K562 (cell line): ENCODE measurements around the gene C2CD2. TPM values are rescaled to one million over a fixed set of nuclear protein-coding genes. Genes with fewer than 3 reads are reported as not detected.

Source experiments
- BCOR ChIP-seq: fragments of 450-650 bp; IDR thresholded peaks from 2 replicates; pipeline ENCODE4 v1.6.1; 2016
- GATAD2B ChIP-seq: fragments of 450-650 bp; IDR thresholded peaks from 2 replicates; pipeline ENCODE4 v1.6.1; 2017; ENCODE audit warnings: mild to moderate bottlenecking, borderline replicate concordance
- HNRNPK ChIP-seq: fragments of 200-400 bp; formaldehyde crosslinking; IDR thresholded peaks from one replicate; pipeline ENCODE4 v1.6.1; 2018; ENCODE audit warnings: mild to moderate bottlenecking, low read depth, low read length; ENCODE audit not compliant: poor library complexity, severe bottlenecking
- IRF2 ChIP-seq: sonication (generic); formaldehyde crosslinking; IDR thresholded peaks from 2 replicates; pipeline ENCODE4 v1.8.1; 2022; ENCODE audit warnings: mild to moderate bottlenecking, missing genetic modification reagents
- KDM1A ChIP-seq, 2 experiments: fragments of 450-650 bp; IDR thresholded peaks; 2 replicates each; pipeline ENCODE4 v1.6.1; 2016; ENCODE audit warnings: mild to moderate bottlenecking in 2 of 2
- MAFK ChIP-seq: IDR thresholded peaks from 2 replicates; pipeline ENCODE4 v1.6.1; 2011; ENCODE audit warnings: low read length, improper control_type of control experiment
- MIER1 ChIP-seq: fragments of 450-650 bp; IDR thresholded peaks from 2 replicates; pipeline ENCODE4 v1.6.1; 2016; ENCODE audit warnings: antibody characterized with exemption, mild to moderate bottlenecking, low read depth
- POLR2G ChIP-seq: fragments of 200-400 bp; formaldehyde crosslinking; IDR thresholded peaks from 2 replicates; pipeline ENCODE4 v1.6.1; 2017; ENCODE audit warnings: low read depth, mild to moderate bottlenecking, antibody characterized with exemption, low read length, moderate library complexity
- RCOR1 ChIP-seq, 2 experiments: IDR thresholded peaks; 2 replicates each; pipeline ENCODE4 v1.6.1; 2012; ENCODE audit warnings: low read depth in 2 of 2, low read length in 2 of 2, borderline replicate concordance in 1 of 2, improper control_type of control experiment in 1 of 2
- SMAD2 ChIP-seq: fragments of 150-350 bp; IDR thresholded peaks from 2 replicates; pipeline ENCODE4 v1.6.1; 2014; ENCODE audit warnings: low read depth, mild to moderate bottlenecking, low read length
- SMARCA5 ChIP-seq: fragments of 450-650 bp; IDR thresholded peaks from 2 replicates; pipeline ENCODE4 v1.6.1; 2016
- ZNF764 ChIP-seq: fragments of 250-450 bp; sonication (Bioruptor Pico); IDR thresholded peaks from 2 replicates; pipeline ENCODE4 v1.4.0; 2020; ENCODE audit warnings: low read depth, mild to moderate bottlenecking, moderate library complexity
- polyA plus RNA-seq, 8 experiments: library from polyadenylated mRNA; depleted of rRNA in 4 of 8; stranded (reverse) in 5 of 8; unstranded in 3 of 8; fragments of >200 nt; fragmentation: Nextera tagmentation in 2 of 8; fragmentation: Illumina TruSeq in 1 of 8; extraction: Ambion mirVana in 2 of 8; extraction: Trizol in 1 of 8; gene quantifications; 2 replicates each; pipeline versions ENCODE4 v1.2.1 to v1.2.3, GENCODE V29; 2011 to 2014; ENCODE audit warnings: inconsistent platforms in 1 of 8, missing spikeins in 1 of 8
- total RNA-seq, 7 experiments: library from RNA; depleted of rRNA in 6 of 7; stranded (reverse); fragments of >200 nt in 6 of 7; fragmentation: Illumina TruSeq in 2 of 7; extraction: Trizol in 2 of 7; gene quantifications; 2 replicates each; pipeline versions ENCODE4 v1.2.1 to v1.2.3, GENCODE V29; 2011 to 2021; ENCODE audit warnings: low replicate concordance in 1 of 7
- TF ChIP-seq, protein P1 (sequence below), 2 experiments: fragments of 200-800 bp in 1 of 2; sonication (Bioruptor generic) in 1 of 2; sonication (generic) in 1 of 2; formaldehyde crosslinking in 1 of 2; IDR thresholded peaks in 1 of 2; conservative IDR thresholded peaks in 1 of 2; 2 replicates each; pipeline versions ENCODE4 v1.5.0 to v1.6.1; 2016 to 2020; ENCODE audit warnings: missing compliant biosample characterization in 1 of 2, missing genetic modification characterization in 1 of 2, missing genetic modification reagents in 1 of 2
- TF ChIP-seq, protein P2 (sequence below): sonication (generic); formaldehyde crosslinking; IDR thresholded peaks from 2 replicates; pipeline ENCODE4 v1.8.1; 2023; ENCODE audit warnings: mild to moderate bottlenecking, missing genetic modification reagents, moderate library complexity
- TF ChIP-seq, protein P3 (sequence below): fragments of 250-450 bp; sonication (Bioruptor Pico); IDR thresholded peaks from 2 replicates; pipeline ENCODE4 v1.9.0; 2021; ENCODE audit warnings: mild to moderate bottlenecking
- TF ChIP-seq, protein P4 (sequence below): fragments of 250-450 bp; sonication (Bioruptor Pico); IDR thresholded peaks from 2 replicates; pipeline ENCODE4 v1.4.0; 2020; ENCODE audit warnings: borderline replicate concordance
- TF ChIP-seq, protein P5 (sequence below): fragments of 250-450 bp; sonication (Bioruptor Pico); IDR thresholded peaks from 2 replicates; pipeline ENCODE4 v1.5.0; 2021; ENCODE audit warnings: mild to moderate bottlenecking, borderline replicate concordance
- TF ChIP-seq, protein P6 (sequence below): sonication (generic); formaldehyde crosslinking; IDR thresholded peaks from 2 replicates; pipeline ENCODE4 v1.8.0; 2022; ENCODE audit warnings: missing genetic modification reagents, mild to moderate bottlenecking, moderate library complexity, borderline replicate concordance

The C2CD2 gene
- total and polyA plus RNA-seq, 9 of the 15 experiments (the other 6 are each of a cell fraction or from before 2014, with no cell fraction given), result 1.3 to 21.6 (median 12.1) TPM

DNA sequence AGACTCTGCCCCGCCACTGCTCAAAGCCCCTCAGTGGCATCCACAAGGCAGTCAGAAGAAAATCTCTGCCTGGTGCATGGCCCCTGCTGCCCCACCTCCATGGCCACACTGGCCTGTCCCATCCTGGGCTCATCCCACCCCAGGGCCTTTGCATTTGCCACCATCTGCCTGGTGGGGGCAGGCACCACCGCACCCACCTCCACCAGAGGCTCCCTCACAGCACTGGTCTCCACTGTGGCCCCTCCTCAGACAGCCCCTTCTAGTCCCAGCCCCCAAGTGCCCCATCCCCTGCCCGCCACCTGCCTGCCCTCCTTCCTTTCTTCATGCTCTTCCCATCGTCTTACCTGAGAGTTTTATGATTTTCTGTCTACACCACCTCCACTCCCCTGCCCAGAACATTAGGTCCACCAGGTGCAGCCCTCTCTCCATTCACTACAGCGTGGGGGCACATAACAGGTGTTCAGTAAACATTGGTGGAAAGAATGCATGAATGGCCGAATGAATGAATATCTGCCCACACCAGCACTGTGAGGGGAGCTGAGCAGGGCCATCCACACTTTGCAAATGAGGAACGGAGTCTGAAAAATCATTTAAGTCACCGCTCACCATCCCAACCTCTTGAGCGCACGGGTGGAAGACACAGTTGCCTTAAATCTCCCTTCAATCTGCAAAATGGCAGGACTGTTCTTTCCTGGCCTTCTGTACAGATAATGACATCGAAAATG, 76.7 kb downstream of the C2CD2 start (continued):
- TF ChIP-seq, protein P1, sequence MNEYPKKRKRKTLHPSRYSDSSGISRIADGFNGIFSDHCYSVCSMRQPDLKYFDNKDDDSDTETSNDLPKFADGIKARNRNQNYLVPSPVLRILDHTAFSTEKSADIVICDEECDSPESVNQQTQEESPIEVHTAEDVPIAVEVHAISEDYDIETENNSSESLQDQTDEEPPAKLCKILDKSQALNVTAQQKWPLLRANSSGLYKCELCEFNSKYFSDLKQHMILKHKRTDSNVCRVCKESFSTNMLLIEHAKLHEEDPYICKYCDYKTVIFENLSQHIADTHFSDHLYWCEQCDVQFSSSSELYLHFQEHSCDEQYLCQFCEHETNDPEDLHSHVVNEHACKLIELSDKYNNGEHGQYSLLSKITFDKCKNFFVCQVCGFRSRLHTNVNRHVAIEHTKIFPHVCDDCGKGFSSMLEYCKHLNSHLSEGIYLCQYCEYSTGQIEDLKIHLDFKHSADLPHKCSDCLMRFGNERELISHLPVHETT (CRISPR knock-in tag; conservative IDR thresholded peaks at IDR 0.05 in 1 of 2, IDR thresholded peaks at IDR 0.05 in 1 of 2), result no peak
- TF ChIP-seq KDM1A (IDR thresholded peaks at IDR 0.05) (peak; percentile 52 to 59; a peak in 2 of 4 replicates), SMARCA5 (peak; percentile 78; the same call in 1 of the 2 replicates), BCOR (peak; percentile 61; the same call in 1 of the 2 replicates), GATAD2B (no peak), HNRNPK (no peak), SMAD2 (no peak), IRF2 (CRISPR knock-in tag) (no peak), POLR2G (peak; percentile 33; the same call in 1 of the 2 replicates), MAFK (no peak), MIER1 (no peak), ZNF764 (CRISPR knock-in tag) (no peak), RCOR1 (IDR thresholded peaks at IDR 0.05; ENCODE audit: borderline replicate concordance in 1 of 2, low read depth in 2 of 2, low read length in 2 of 2) (peak in 1 of 2 experiments; percentile 48; a peak in 1 of 4 replicates)
- TF ChIP-seq, protein P2, sequence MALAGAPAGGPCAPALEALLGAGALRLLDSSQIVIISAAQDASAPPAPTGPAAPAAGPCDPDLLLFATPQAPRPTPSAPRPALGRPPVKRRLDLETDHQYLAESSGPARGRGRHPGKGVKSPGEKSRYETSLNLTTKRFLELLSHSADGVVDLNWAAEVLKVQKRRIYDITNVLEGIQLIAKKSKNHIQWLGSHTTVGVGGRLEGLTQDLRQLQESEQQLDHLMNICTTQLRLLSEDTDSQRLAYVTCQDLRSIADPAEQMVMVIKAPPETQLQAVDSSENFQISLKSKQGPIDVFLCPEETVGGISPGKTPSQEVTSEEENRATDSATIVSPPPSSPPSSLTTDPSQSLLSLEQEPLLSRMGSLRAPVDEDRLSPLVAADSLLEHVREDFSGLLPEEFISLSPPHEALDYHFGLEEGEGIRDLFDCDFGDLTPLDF (CRISPR knock-in tag), result no peak
- TF ChIP-seq, protein P3, sequence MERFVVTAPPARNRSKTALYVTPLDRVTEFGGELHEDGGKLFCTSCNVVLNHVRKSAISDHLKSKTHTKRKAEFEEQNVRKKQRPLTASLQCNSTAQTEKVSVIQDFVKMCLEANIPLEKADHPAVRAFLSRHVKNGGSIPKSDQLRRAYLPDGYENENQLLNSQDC (CRISPR knock-in tag), result no peak
- TF ChIP-seq, protein P4, sequence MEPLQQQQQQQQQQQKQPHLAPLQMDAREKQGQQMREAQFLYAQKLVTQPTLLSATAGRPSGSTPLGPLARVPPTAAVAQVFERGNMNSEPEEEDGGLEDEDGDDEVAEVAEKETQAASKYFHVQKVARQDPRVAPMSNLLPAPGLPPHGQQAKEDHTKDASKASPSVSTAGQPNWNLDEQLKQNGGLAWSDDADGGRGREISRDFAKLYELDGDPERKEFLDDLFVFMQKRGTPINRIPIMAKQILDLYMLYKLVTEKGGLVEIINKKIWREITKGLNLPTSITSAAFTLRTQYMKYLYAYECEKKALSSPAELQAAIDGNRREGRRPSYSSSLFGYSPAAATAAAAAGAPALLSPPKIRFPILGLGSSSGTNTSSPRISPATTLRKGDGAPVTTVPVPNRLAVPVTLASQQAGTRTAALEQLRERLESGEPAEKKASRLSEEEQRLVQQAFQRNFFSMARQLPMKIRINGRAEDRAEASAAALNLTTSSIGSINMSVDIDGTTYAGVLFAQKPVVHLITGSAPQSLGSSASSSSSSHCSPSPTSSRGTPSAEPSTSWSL (CRISPR knock-in tag), result no peak
- TF ChIP-seq, protein P5, sequence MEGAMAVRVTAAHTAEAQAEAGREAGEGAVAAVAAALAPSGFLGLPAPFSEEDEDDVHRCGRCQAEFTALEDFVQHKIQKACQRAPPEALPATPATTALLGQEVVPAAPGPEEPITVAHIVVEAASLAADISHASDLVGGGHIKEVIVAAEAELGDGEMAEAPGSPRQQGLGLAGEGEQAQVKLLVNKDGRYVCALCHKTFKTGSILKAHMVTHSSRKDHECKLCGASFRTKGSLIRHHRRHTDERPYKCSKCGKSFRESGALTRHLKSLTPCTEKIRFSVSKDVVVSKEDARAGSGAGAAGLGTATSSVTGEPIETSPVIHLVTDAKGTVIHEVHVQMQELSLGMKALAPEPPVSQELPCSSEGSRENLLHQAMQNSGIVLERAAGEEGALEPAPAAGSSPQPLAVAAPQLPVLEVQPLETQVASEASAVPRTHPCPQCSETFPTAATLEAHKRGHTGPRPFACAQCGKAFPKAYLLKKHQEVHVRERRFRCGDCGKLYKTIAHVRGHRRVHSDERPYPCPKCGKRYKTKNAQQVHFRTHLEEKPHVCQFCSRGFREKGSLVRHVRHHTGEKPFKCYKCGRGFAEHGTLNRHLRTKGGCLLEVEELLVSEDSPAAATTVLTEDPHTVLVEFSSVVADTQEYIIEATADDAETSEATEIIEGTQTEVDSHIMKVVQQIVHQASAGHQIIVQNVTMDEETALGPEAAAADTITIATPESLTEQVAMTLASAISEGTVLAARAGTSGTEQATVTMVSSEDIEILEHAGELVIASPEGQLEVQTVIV (CRISPR knock-in tag), result no peak
- TF ChIP-seq, protein P6, sequence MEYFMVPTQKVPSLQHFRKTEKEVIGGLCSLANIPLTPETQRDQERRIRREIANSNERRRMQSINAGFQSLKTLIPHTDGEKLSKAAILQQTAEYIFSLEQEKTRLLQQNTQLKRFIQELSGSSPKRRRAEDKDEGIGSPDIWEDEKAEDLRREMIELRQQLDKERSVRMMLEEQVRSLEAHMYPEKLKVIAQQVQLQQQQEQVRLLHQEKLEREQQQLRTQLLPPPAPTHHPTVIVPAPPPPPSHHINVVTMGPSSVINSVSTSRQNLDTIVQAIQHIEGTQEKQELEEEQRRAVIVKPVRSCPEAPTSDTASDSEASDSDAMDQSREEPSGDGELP (CRISPR knock-in tag), result no peak
